ENCODE measurements around the gene HCRT.

DNA sequence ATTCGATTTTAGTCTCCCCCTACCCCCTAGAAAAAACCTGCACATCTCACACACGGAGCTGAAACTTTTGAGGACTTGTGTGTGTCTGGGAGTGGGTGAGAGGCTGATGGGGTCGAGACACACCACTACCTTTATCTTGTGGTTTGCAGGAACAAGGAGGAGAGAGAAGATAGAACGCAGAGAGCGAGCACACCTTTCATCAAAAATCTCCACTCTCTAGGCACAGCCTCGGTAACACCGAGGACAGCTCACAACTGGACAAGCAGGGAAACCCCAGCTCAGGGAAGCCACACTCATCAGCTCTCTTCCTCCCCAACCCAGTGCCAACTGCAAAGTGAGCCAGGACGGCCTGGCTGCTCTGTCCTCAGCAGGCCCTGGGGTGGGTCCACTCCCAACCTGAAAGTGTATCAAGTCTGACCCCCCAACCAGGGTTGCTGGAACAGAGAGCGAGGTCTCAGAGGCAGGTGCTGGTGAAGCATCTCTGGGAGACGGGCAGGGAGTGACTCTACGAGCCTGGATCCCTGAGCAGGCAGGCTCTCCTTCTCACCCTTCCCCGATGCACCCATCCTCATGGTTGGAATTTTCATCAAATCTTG is 14.3 kb upstream of the HCRT start:
- no peak for TF ChIP-seq ZNF274 (IDR thresholded peaks at IDR 0.05; ENCODE audit: low read depth, low read length)
- TF ChIP-seq YY1 (IDR thresholded peaks at IDR 0.05; ENCODE audit: insufficient read depth, insufficient read length): no peak
- TF ChIP-seq SUZ12 (IDR thresholded peaks at IDR 0.05; ENCODE audit: extremely low read depth, insufficient read depth, insufficient read length): no peak

All from NT2/D1 (cell line).